ENCODE measurements around the gene OXA1L.
"Not testable (repeated sequence)": the region's sequence is repeated elsewhere in the genome, so short reads cannot be mapped to it uniquely, and the experiment has no call there.

Gene OXA1L

GRCh38 chr14:22802860-22803686 lies 36.6 kb downstream of the OXA1L start:
- DNase-seq, result no peak

GRCh38 chr14:22803687-22803974 lies 37.1 kb downstream of the OXA1L start:
- no peak for DNase-seq

- DNase-seq, result not testable (repeated sequence)
These were observed 38.7 kb downstream of the OXA1L start for GRCh38 chr14:22805235-22805634.

GRCh38 chr14:22807432-22808087 lies 41.1 kb downstream of the OXA1L start:
- DNase-seq, result no peak

- no peak for DNase-seq
These were observed 42.1 kb downstream of the OXA1L start for GRCh38 chr14:22808388-22809209.

- no peak for DNase-seq
These were observed 45.2 kb downstream of the OXA1L start for GRCh38 chr14:22811722-22812121.

- no peak for DNase-seq
These were observed 46.3 kb downstream of the OXA1L start for GRCh38 chr14:22812744-22813143.

GRCh38 chr14:22813145-22813544 lies 46.7 kb downstream of the OXA1L start:
- DNase-seq, result no peak

- no peak for DNase-seq
These were observed 47.9 kb downstream of the OXA1L start for GRCh38 chr14:22814373-22814772.

- no peak for DNase-seq
These were observed 48.6 kb downstream of the OXA1L start, which contains the start of gene SLC7A7 for GRCh38 chr14:22814941-22815713. Gene SLC7A7, minus strand, starts transcription at chr14:22815435. Its CDS starts 2,037 bp downstream, at chr14:22813398.

- DNase-seq, result no peak
These were observed 52.9 kb downstream of the OXA1L start for GRCh38 chr14:22819151-22819988.

- no peak for DNase-seq
These were observed 54.2 kb downstream of the OXA1L start for GRCh38 chr14:22820731-22821130.

- no peak for DNase-seq
These were observed 54.9 kb downstream of the OXA1L start for GRCh38 chr14:22821193-22822015.

GRCh38 chr14:22822016-22822570 lies 55.6 kb downstream of the OXA1L start:
- no peak for DNase-seq

Data from NCI-H524 treated with DMSO at 0.1 percent for 48 hours (cell line).